NCI-H1092 (cell line): ENCODE measurements around the gene SLC35D3.
"Not testable (repeated sequence)": the region's sequence is repeated elsewhere in the genome, so short reads cannot be mapped to it uniquely, and the experiment has no call there.

ENCODE experiments used
- DNase-seq: peaks from one replicate; lab custom pipeline; 2025; lab: John Stamatoyannopoulos, UW

SLC35D3 gene

DNA sequence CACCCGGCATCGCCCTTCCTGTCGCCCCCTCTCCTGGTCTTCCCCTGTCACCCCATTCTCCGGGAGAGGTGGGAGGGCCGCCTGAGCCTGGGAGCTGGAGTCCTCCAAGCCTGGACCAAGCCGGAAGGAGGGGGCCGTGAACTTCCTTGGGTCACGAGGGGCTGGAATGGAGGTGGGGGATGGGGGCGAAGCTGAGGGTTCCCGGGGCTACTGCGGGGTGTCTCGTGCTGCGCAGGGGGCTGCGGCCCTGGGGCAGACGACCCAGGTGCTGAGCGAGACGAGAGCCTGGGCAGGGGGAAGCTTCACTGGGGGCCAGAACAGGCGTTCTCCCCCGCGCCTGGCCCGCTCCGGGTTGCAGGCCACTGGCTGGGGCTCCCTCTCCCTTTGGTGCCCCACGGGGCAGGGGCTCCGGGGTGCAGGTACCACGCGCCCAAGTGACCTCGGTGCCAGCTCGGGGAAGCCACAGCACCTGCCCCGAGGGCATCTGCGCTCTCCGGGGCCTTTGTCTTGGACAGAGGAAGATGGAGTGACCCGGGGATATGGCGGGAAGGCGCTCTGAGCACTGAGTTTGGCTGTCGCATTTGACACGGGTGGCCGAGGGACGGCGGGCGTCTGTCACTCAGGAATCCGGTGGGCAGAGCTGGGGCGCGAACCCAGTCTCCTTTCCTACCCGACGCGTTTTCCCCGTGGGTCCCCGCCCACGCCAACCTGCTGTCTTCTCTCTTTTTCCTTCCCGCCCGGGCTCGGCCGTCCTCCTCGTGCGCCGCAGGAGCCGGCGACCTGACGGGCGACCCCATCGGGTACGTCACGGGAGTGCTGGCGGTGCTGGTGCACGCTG lies 1.2 kb downstream of the SLC35D3 start:
- peak; percentile 51 for DNase-seq

DNA sequence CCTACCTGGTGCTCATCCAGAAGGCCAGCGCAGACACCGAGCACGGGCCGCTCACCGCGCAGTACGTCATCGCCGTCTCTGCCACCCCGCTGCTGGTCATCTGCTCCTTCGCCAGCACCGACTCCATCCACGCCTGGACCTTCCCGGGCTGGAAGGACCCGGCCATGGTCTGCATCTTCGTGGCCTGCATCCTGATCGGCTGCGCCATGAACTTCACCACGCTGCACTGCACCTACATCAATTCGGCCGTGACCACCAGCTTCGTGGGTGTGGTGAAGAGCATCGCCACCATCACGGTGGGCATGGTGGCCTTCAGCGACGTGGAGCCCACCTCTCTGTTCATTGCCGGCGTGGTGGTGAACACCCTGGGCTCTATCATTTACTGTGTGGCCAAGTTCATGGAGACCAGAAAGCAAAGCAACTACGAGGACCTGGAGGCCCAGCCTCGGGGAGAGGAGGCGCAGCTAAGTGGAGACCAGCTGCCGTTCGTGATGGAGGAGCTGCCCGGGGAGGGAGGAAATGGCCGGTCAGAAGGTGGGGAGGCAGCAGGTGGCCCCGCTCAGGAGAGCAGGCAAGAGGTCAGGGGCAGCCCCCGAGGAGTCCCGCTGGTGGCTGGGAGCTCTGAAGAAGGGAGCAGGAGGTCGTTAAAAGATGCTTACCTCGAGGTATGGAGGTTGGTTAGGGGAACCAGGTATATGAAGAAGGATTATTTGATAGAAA lies 2.0 kb downstream of the SLC35D3 start:
- no peak for DNase-seq

GRCh38 chr6:136926383-136926782 lies 4.3 kb downstream of the SLC35D3 start:
- no peak for DNase-seq

- DNase-seq: no peak
Observed at GRCh38 chr6:136927292-136927691, 5.2 kb downstream of the SLC35D3 start.

- no peak for DNase-seq
Observed at GRCh38 chr6:136930528-136930927, 8.4 kb downstream of the SLC35D3 start.

DNA sequence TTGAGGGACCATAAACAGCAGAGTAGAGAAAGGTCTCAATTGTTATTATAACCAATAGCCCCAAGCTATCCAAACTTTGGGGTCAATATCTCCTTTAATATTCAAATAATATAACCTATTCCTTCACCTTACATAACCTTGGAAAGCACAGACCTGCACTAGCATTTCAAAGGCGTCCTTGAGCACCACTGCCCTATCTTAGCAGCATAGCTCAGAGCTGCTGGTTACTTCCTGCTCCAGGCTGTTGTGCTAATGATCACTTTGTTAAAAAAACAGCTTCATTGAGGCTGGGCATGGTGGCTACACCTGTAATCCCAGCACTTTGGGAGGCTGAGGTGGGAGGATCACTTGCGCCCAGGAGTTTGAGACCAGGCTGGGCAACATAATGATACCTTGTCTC lies 10.5 kb downstream of the SLC35D3 start:
- DNase-seq: no peak

DNA sequence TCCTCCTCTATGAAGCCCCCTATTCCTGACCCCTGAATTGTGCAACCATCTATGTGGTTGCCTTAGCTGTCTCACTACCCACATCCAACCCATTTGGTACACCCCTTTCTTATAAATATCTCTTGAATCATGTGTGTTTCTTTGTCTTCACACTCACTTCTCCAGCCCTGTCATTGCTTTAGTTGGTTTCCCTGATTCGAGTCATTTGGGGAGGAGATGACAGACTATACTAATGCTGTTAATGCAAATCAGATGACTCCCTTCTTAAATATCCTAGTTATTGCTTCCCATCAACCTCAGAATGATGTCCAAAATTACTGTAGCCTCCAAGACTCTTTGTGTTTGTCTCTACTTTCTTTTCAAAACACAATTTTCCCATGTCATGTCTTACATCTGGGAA lies 23.0 kb downstream of the SLC35D3 start:
- no peak for DNase-seq

- DNase-seq: no peak
Observed at GRCh38 chr6:136945711-136946121, 23.6 kb downstream of the SLC35D3 start.

DNA sequence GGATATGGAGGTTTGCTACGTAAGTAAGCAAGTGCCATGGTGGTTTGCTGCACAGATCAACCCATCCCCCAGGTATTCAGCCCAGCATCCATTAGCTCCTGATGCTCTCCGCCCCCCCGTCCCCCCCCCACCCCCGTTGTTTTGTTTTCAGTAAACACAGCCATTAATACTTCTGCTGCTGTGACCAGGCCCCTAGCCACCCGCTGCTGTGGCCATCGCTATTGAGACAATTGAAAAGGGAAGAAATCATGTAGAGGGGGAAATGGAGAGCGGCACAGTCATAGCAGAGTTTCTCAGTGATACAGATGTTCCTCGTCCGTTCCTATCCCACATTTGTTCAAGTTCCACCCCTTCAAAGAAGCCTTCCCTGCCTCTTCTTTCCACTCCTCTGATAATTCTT lies 24.9 kb downstream of the SLC35D3 start:
- no peak for DNase-seq

DNA sequence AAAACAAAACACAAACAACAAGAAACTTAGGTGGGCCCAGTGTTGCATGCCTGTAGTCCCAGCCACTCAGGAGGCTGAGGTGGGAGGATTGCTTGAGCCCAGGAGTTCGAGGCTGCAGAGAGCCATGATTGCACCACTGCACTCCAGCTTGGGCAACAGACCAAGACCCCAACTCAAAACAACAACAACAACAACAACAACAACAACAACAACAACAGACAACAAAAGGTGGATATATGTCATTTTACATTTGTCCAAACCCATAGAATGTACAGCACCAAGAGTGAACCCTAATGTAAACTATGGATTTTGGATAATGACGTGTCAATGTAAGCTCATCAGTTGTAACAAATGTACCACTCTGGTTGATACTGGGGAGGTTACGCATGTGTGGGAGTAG lies 27.9 kb downstream of the SLC35D3 start:
- DNase-seq: not testable (repeated sequence)

DNA sequence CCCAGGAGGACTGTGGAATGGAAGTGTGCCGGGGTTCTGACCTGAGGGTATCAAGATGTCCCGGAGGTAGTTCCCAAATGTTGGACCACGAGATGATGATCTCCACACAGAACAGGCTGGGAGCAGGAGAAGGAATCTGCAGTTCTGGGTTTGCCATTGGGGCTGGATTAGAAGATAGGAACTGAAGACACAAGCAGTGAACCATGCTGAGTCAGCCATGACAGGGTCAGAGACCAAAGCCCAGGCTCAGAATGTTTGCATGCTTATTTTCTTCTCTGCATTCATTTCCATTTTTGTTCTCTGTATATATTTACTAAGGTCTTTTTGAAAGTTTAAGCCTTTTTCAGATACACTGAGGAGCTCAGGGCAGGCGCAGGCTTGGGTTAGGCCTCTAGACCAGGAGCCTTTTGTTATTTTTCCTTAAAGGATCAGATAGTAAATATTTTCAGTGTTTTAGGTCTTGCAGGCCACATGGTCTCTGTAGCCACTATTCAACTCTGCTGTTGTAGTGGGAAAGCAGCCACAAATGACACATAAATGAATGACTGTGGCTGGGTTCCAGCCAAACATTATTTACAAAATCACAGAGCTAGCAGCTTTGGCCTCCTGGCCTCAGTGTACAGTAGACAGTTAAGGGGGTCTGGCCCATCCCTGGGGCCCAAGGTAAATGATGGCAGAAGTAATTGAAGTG lies 28.5 kb downstream of the SLC35D3 start:
- no peak for DNase-seq

GRCh38 chr6:136952714-136953260 lies 30.7 kb downstream of the SLC35D3 start:
- peak; percentile 23 for DNase-seq

- no peak for DNase-seq
Observed at GRCh38 chr6:136955123-136955522, 33.0 kb downstream of the SLC35D3 start.

DNA sequence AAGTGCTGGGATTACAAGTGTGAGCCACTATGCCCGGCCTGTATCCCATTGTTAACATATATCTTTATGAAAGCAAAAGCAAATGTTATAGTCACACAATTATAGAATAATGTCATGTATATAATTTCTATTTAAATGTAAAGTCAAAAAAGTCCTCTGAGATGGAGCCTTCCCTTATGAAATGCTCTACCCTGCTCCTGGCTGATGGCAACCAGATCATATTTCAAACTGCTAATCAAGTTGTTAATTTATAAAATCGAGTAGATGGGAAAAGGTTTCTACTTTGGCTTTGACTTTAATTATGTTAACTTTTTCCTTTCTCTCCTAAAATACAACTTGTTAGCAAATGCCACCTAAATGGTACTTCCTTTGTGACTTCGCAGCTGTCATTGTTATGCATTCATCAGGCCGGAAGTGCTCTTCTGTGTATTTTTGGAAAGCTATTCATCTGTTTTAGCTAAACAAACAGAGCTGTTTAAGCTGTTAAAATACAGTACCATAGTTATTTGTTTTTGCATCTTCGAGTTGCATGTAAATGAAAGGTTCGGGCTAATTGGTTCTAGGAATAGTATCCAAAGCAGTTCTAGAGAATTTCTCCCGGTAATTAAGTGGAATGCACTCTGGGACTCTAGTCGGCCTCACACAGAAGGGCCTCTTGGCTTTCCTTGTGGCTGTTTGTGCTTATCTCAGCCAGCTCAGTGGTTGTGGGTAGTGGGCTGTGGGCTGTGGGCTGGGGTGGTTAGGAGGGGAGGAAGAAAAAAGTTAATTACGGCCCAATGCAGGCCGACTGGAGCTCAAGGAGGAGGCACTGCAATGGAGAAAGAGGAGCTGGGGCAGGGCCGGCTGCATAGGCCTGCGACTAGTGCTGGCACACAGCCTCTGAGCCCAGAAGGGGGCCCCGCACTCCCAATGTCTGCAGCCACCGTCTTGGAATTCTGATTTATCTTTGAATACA lies 34.8 kb downstream of the SLC35D3 start:
- peak; percentile 43 for DNase-seq

GRCh38 chr6:136958168-136958567 lies 36.1 kb downstream of the SLC35D3 start:
- DNase-seq: no peak

DNA sequence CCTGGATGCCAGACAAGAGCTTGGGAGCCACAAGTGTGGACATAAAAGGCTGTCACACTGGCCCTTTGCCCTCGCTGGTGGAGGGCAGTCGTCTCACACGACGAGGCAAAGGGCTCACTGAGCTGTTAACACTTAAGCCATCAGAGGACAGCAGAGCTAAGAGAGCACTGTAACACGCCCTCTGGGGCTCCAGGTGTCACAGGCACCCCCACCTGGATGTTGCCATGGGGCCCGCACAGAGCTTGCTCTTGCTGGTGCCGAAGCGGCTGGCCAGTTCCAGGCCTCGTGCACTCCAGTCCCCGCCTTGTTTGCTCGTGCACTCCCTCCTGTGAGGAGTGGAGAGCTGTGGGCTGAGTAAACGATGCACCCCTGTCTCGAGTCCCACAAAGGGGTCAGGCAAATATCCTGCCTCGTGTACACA lies 37.4 kb downstream of the SLC35D3 start:
- peak; percentile 89 for DNase-seq

GRCh38 chr6:136959935-136960334 lies 37.8 kb downstream of the SLC35D3 start:
- not testable (repeated sequence) for DNase-seq

- DNase-seq: no peak
Observed at GRCh38 chr6:136960781-136961180, 38.7 kb downstream of the SLC35D3 start.

DNA sequence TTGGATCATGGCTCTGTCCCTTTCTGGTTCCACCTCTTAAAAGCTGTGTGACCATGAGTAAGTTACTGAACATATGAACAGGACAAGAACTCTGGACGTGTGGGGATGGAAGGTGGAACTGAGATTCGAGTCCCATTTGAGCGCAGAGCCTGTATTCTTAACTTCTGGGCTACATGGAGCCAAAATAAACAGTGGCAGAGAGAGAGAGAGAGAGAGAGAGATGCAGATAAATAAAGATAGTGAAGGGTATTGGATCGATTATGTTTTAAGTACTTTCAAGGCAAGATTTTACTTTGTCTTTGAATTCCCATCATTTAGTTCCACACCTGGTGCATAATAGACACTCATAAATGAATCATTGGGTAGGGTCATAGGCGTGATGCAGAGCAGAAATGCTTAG lies 39.7 kb downstream of the SLC35D3 start:
- DNase-seq: peak; percentile 27

DNA sequence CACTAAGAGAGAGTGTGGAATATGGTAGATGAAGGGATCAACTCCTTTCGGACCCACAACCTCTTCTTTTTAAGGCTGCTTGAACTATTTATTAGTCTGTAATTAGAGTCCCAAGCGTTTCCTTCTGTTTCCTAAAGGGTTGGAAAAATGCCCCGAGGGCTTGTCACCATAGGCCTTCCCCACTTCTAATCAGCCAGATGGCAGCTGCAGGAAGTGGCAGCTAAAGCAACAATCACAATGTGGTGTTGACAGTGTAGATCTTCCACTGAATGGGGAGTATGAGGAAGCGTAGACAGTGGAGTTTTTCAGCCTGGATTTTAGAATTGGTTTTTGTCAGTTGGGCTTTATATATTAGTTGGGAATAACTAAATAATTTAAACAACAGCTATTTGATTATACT lies 40.6 kb downstream of the SLC35D3 start:
- DNase-seq: peak; percentile 87

GRCh38 chr6:136963259-136963658 lies 41.2 kb downstream of the SLC35D3 start:
- no peak for DNase-seq
